ENCODE data around the gene FAT2. TPM values are rescaled to one million over a fixed set of nuclear protein-coding genes. Genes with fewer than 3 reads are reported as not detected.

The FAT2 gene
- total and polyA plus RNA-seq, 2 experiments from 2014 or later: 0.06 to 0.59 TPM

- H3K4me1 ChIP-seq (ENCODE audit: insufficient read depth): peaks cover 9% of the 10 kb centered on the region; the same call in 1 of the 2 replicates
- no peaks in the 10 kb centered on the region for H3K27me3 ChIP-seq (ENCODE audit: insufficient read depth)
- no peak overlapping the region for H3K4me3 ChIP-seq
- H3K27ac Mint-ChIP-seq: no peak overlapping the region
- no peak overlapping the region for H3K4me2 ChIP-seq
- H3K36me3 ChIP-seq (ENCODE audit: insufficient read depth): no peaks in the 10 kb centered on the region
- no peak for TF ChIP-seq POLR2AphosphoS5 (IDR thresholded peaks at IDR 0.05; ENCODE audit: low read depth)
- peaks cover 34% of the 10 kb centered on the region for H3K4me1 Mint-ChIP-seq
- no peaks in the 10 kb centered on the region for H3K79me2 ChIP-seq (replicated peaks; ENCODE audit: insufficient read depth)
- no peaks in the 10 kb centered on the region for H3F3A ChIP-seq (replicated peaks; ENCODE audit: low read depth)
- DNase-seq (ENCODE audit: low spot score) (no peak), ATAC-seq (no peak)
- no peaks in the 10 kb centered on the region for H3K36me3 Mint-ChIP-seq (ENCODE audit: low read depth)
- H3K27me3 Mint-ChIP-seq (ENCODE audit: insufficient read depth, low read depth, poor library complexity): peaks cover 12% of the 10 kb centered on the region
- no peaks in the 10 kb centered on the region for H3K9me2 ChIP-seq (ENCODE audit: insufficient read depth)
- H3K4me3 Mint-ChIP-seq: no peak overlapping the region
- no peaks in the 10 kb centered on the region for H3K9me3 Mint-ChIP-seq
- H4K20me1 ChIP-seq (replicated peaks; ENCODE audit: insufficient read depth): no peaks in the 10 kb centered on the region
- no peak overlapping the region; the same call in 1 of the 2 replicates for H2AFZ ChIP-seq
- H3K27ac ChIP-seq (ENCODE audit: low read depth): no peak overlapping the region
Measured at GRCh38 chr5:151589878-151590570, 1.1 kb downstream of the FAT2 start.

- Mint-ChIP-seq H3K4me3 (no peak overlapping the region), H3K27me3 (ENCODE audit: insufficient read depth, low read depth, poor library complexity) (peaks cover 9% of the 10 kb centered on the region)
- TF ChIP-seq CTCF (conservative IDR thresholded peaks at IDR 0.05; ENCODE audit: low read depth in 2 of 2) (no peak), EZH2 (IDR thresholded peaks at IDR 0.05; ENCODE audit: low read depth, unreplicated experiment) (no peak), ZNF114 (CRISPR knock-in tag; IDR thresholded peaks at IDR 0.05) (no peak), CREB1 (CRISPR knock-in tag; IDR thresholded peaks at IDR 0.05; ENCODE audit: low read depth) (no peak), ETS1 (IDR thresholded peaks at IDR 0.05) (no peak), JUNB (IDR thresholded peaks at IDR 0.05; ENCODE audit: unreplicated experiment) (no peak), EZH2phosphoT487 (IDR thresholded peaks at IDR 0.05; ENCODE audit: unreplicated experiment) (no peak), ZNF331 (CRISPR knock-in tag; IDR thresholded peaks at IDR 0.05; ENCODE audit: low read depth) (no peak), NANOG (IDR thresholded peaks at IDR 0.05; ENCODE audit: borderline replicate concordance) (no peak), POLR2AphosphoS5 (IDR thresholded peaks at IDR 0.05; ENCODE audit: low read depth) (no peak), STAT1 (IDR thresholded peaks at IDR 0.05; ENCODE audit: unreplicated experiment) (no peak), REST (IDR thresholded peaks at IDR 0.05; ENCODE audit: unreplicated experiment) (no peak)
Measured at GRCh38 chr5:151587796-151588555, 3.2 kb downstream of the FAT2 start.

More at GRCh38 chr5:151587796-151588555, 3.2 kb downstream of the FAT2 start:
- Histone ChIP-seq H3K79me2 (replicated peaks; ENCODE audit: insufficient read depth) (no peaks in the 10 kb centered on the region), H3K36me3 (ENCODE audit: insufficient read depth) (no peaks in the 10 kb centered on the region), H3F3A (replicated peaks; ENCODE audit: low read depth) (no peaks in the 10 kb centered on the region), H3K27ac (ENCODE audit: low read depth) (no peak overlapping the region), H2AFZ (no peak overlapping the region), H3K9me2 (ENCODE audit: insufficient read depth) (no peaks in the 10 kb centered on the region), H3K27me3 (ENCODE audit: insufficient read depth) (no peaks in the 10 kb centered on the region), H4K20me1 (replicated peaks; ENCODE audit: insufficient read depth) (no peaks in the 10 kb centered on the region), H3K4me1 (ENCODE audit: insufficient read depth) (peaks cover 7% of the 10 kb centered on the region; the same call in 1 of the 2 replicates), H3K4me3 (no peak overlapping the region), H3K4me2 (no peak overlapping the region)
- H3K27ac Mint-ChIP-seq: no peak overlapping the region
- H3K9me3 Mint-ChIP-seq: no peaks in the 10 kb centered on the region
- DNase-seq (ENCODE audit: low spot score) (no peak), ATAC-seq (no peak)
- peaks cover 26% of the 10 kb centered on the region for H3K4me1 Mint-ChIP-seq
- no peaks in the 10 kb centered on the region for H3K36me3 Mint-ChIP-seq (ENCODE audit: low read depth)
